Stomach (tissue), 19 donors: ENCODE measurements around the gene FRAS1. TPM values are rescaled to one million over a fixed set of nuclear protein-coding genes. Genes with fewer than 3 reads are reported as not detected.
"Not testable (repeated sequence)": the region's sequence is repeated elsewhere in the genome, so short reads cannot be mapped to it uniquely, and the experiment has no call there.

Experiments
- DNase-seq, 2 donors: peaks; one replicate each; pipeline versions ENCODE4 v3.0.0 to v3.0.0-alpha.2; 2013 to 2019
- H3K27ac ChIP-seq, 5 donors: fragments of 200-600 bp in 4 of 5; sonication (generic) in 4 of 5; one replicate each; pipeline ENCODE4 v1.5.1; 2013 to 2019; ENCODE audit warnings: mild to moderate bottlenecking in 1 of 5, moderate library complexity in 1 of 5
- H3K27me3 ChIP-seq, 3 donors: fragments of 200-600 bp; sonication (generic); one replicate each; pipeline ENCODE4 v1.5.1; 2017 to 2019; ENCODE audit warnings: mixed run types in 1 of 3
- H3K36me3 ChIP-seq, 4 donors: fragments of 200-600 bp; sonication (generic); 1 replicate in 3 of 4; 2 replicates in 1 of 4; pipeline ENCODE4 v1.5.1; 2016 to 2019
- H3K4me1 ChIP-seq, 4 donors: fragments of 200-600 bp; sonication (generic); one replicate each; pipeline ENCODE4 v1.5.1; 2016 to 2019
- H3K4me3 ChIP-seq, 4 donors: fragments of 200-600 bp; sonication (generic) in 3 of 4; one replicate each; pipeline ENCODE4 v1.5.1; 2016 to 2019; ENCODE audit warnings: mild to moderate bottlenecking in 1 of 4
- H3K9me3 ChIP-seq, 4 donors: fragments of 200-600 bp; sonication (generic); one replicate each; pipeline ENCODE4 v1.5.1; 2016 to 2019
- CTCF ChIP-seq, 7 experiments: fragments of 450-650 bp in 4 of 7; fragments of 200-600 bp in 3 of 7; sonication (generic) in 3 of 7; IDR thresholded peaks; one replicate each; pipeline ENCODE4 v1.5.1; 2016 to 2019; ENCODE audit warnings: antibody characterized with exemption in 7 of 7, control low read depth in 2 of 7, mild to moderate bottlenecking in 1 of 7
- EP300 ChIP-seq: sonication (generic); formaldehyde crosslinking; IDR thresholded peaks from one replicate; pipeline ENCODE4 v1.6.1; 2017; ENCODE audit warnings: antibody characterized with exemption
- POLR2A ChIP-seq, 4 donors: fragments of 450-650 bp; IDR thresholded peaks; one replicate each; pipeline ENCODE4 v1.6.1; 2016; ENCODE audit warnings: antibody characterized with exemption in 4 of 4, control low read depth in 2 of 4, mild to moderate bottlenecking in 1 of 4, moderate library complexity in 1 of 4
- POLR2AphosphoS5 ChIP-seq, 3 donors: sonication (generic); formaldehyde crosslinking; IDR thresholded peaks; one replicate each; pipeline ENCODE4 v1.6.1; 2016; ENCODE audit warnings: antibody characterized with exemption in 3 of 3
- WGBS, 5 donors: extraction: QIAGEN DNeasy Blood & Tissue Kit in 3 of 5; methylation state at CpG; one replicate each; pipeline versions ENCODE4 v1.1.5 to v1.1.7; 2013 to 2018; 5-methylcytosine and 5-hydroxymethylcytosine counted together
- intact Hi-C: fragments of 100-400 bp; cut with DNase I; formaldehyde crosslinking; loops from one replicate; pipeline ENCODE4 v1.15.1; 2023; ENCODE audit warnings: low total_unique reads
- long read RNA-seq, 10 donors: transcript quantifications; one replicate each; lab custom pipeline, GENCODE V29; 2026
- polyA plus RNA-seq, 3 donors: library from polyadenylated mRNA; stranded (reverse); fragments of 200-250 nt; gene quantifications; one replicate each; pipeline ENCODE4 v1.2.3, GENCODE V29; 2013
- total RNA-seq, 5 donors: library from RNA; depleted of rRNA; stranded (reverse); fragments of >200 nt; gene quantifications; one replicate each; pipeline versions ENCODE4 v1.1.0 to v1.2.3, GENCODE V29; 2014 to 2016
- donor health status: healthy with polysubstance abuse.
- donor health status: Bipolar disorder and iron deficiency.
- donor health status: healthy.

The FRAS1 gene
- total RNA-seq: 10 to 100 TPM in 1 of 5 donors, 1 to 10 TPM in 4; 1.2 to 12.7 (median 7.6) TPM
- polyA plus RNA-seq: under 1 TPM; under 0.01 to 0.65 (median 0.12) TPM
- long read RNA-seq, donor 1: 0 reads
- long read RNA-seq, donor 2, partial matches to known transcripts: 18 of 18 reads
- long read RNA-seq, donor 2, other reads (novel, unspliced or antisense): 0 of 18 reads
- long read RNA-seq, donor 3, partial matches to known transcripts: 0 of 1 reads
- long read RNA-seq, donor 3, other reads (novel, unspliced or antisense): 0 of 1 reads
- long read RNA-seq, donor 4: 0 reads
- long read RNA-seq, donor 5: 0 reads
- long read RNA-seq, donor 6: 0 reads
- long read RNA-seq, donor 7, partial matches to known transcripts: 5 of 5 reads
- long read RNA-seq, donor 7, other reads (novel, unspliced or antisense): 0 of 5 reads
- long read RNA-seq, donor 8: 0 reads
- long read RNA-seq, donor 9: 0 reads
- long read RNA-seq, donor 10: 0 reads

GRCh38 chr4:78057135-78057599 lies at the start of gene FRAS1:
Gene FRAS1, plus strand, starts transcription at chr4:78057323. Its CDS starts 687 bp downstream, at chr4:78058010.
- intact Hi-C loops: no loop called here
- TF ChIP-seq EP300 (no peak), POLR2A (IDR thresholded peaks at IDR 0.05) (no peak)
- 0 to 1% (median 0%) methylated on average over 14 to 39 of the region's 39 CpGs for WGBS, 5 donors
- DNase-seq: peak in 1 of 2 donors; percentile 83
- Histone ChIP-seq H3K27ac (peak within 1 kb of the TSS in 4 of 5 donors; percentile 11 to 71 (median 56)), H3K4me1 (peaks cover 15 to 41% (median 37%) of the 10 kb centered on the region in 4 donors), H3K27me3 (peaks cover 0 to 47% (median 35%) of the 10 kb centered on the region in 3 donors), H3K9me3 (no peaks in the 10 kb centered on the region), H3K36me3 (no peaks in the 10 kb centered on the region), H3K4me3 (peak within 1 kb of the TSS; percentile 53 to 63 (median 60))

- H3K36me3 ChIP-seq, H3K27me3 ChIP-seq, H3K4me3 ChIP-seq, DNase-seq, intact Hi-C loops, H3K4me1 ChIP-seq, H3K27ac ChIP-seq: not testable (repeated sequence)
- H3K9me3 ChIP-seq: peaks cover 3 to 26% (median 19%) of the 10 kb centered on the region in 4 donors
- 86 to 98% (median 88%) methylated on average over 5 of the region's 5 CpGs for WGBS, 5 donors
These were observed 46.1 kb upstream of the FRAS1 start for GRCh38 chr4:78011003-78011402.

- Histone ChIP-seq H3K4me3 (no peak overlapping the region), H3K36me3 (no peaks in the 10 kb centered on the region), H3K27ac (no peak overlapping the region), H3K9me3 (peaks cover 3 to 24% (median 19%) of the 10 kb centered on the region in 4 donors), H3K27me3 (no peaks in the 10 kb centered on the region), H3K4me1 (no peaks in the 10 kb centered on the region)
- DNase-seq: no peak
- 46 to 63% (median 50%) methylated on average over 10 of the region's 10 CpGs for WGBS, 5 donors
- intact Hi-C loops: no loop called here
- TF ChIP-seq POLR2A (IDR thresholded peaks at IDR 0.05): no peak
- no peak for TF ChIP-seq CTCF (IDR thresholded peaks at IDR 0.05)
- TF ChIP-seq POLR2AphosphoS5 (IDR thresholded peaks at IDR 0.05): no peak
- no peak for TF ChIP-seq EP300
These were observed 41.9 kb upstream of the FRAS1 start for GRCh38 chr4:78014889-78015886.

GRCh38 chr4:78018271-78019049 lies 38.7 kb upstream of the FRAS1 start:
- no peaks in the 10 kb centered on the region for H3K36me3 ChIP-seq
- no peaks in the 10 kb centered on the region for H3K27me3 ChIP-seq
- no peak for DNase-seq
- 93 to 97% (median 96%) methylated on average over 3 of the region's 3 CpGs for WGBS, 5 donors
- no peak overlapping the region for H3K4me3 ChIP-seq
- intact Hi-C loops: no loop called here
- H3K9me3 ChIP-seq: no peaks in the 10 kb centered on the region
- H3K27ac ChIP-seq: no peak overlapping the region
- H3K4me1 ChIP-seq: no peaks in the 10 kb centered on the region
- TF ChIP-seq CTCF (IDR thresholded peaks at IDR 0.05) (no peak), POLR2A (IDR thresholded peaks at IDR 0.05) (no peak), POLR2AphosphoS5 (IDR thresholded peaks at IDR 0.05) (no peak), EP300 (no peak)
